Esophagus squamous epithelium (tissue), 5 donors: ENCODE measurements around the gene ADRM1. TPM values are rescaled to one million over a fixed set of nuclear protein-coding genes. Genes with fewer than 3 reads are reported as not detected.

ENCODE experiments used
- DNase-seq: peaks from one replicate; lab custom pipeline; 2025; lab: John Stamatoyannopoulos, UW
- H3K27ac ChIP-seq, 4 donors: fragments of 200-600 bp; sonication (generic); one replicate each; pipeline ENCODE4 v1.5.1; 2016 to 2019; ENCODE audit warnings: mild to moderate bottlenecking in 1 of 4
- H3K27me3 ChIP-seq, 4 donors: fragments of 200-600 bp; sonication (generic); 1 replicate in 3 of 4; 2 replicates in 1 of 4; pipeline versions ENCODE4 v1.5.1 to v1.6.0; 2017 to 2021; ENCODE audit warnings: antibody characterized with exemption in 1 of 4
- H3K36me3 ChIP-seq, 3 donors: fragments of 200-600 bp; sonication (generic); one replicate each; pipeline ENCODE4 v1.5.1; 2016 to 2019
- H3K4me1 ChIP-seq, 3 donors: fragments of 200-600 bp; sonication (generic); one replicate each; pipeline ENCODE4 v1.5.1; 2017 to 2019
- H3K4me3 ChIP-seq, 4 donors: fragments of 200-600 bp; sonication (generic); 1 replicate in 3 of 4; 2 replicates in 1 of 4; pipeline ENCODE4 v1.5.1; 2016 to 2019; ENCODE audit warnings: mild to moderate bottlenecking in 2 of 4, moderate library complexity in 1 of 4
- H3K9me3 ChIP-seq, 3 donors: fragments of 200-600 bp; sonication (generic); one replicate each; pipeline ENCODE4 v1.5.1; 2016 to 2019
- CTCF ChIP-seq, 6 experiments: fragments of 450-650 bp in 4 of 6; fragments of 200-600 bp in 2 of 6; sonication (generic) in 2 of 6; IDR thresholded peaks; one replicate each; pipeline ENCODE4 v1.5.1; 2016 to 2019; ENCODE audit warnings: antibody characterized with exemption in 6 of 6, mild to moderate bottlenecking in 4 of 6, moderate library complexity in 4 of 6
- POLR2A ChIP-seq, 4 donors: fragments of 450-650 bp; IDR thresholded peaks; one replicate each; pipeline ENCODE4 v1.6.1; 2017; ENCODE audit warnings: antibody characterized with exemption in 4 of 4, mild to moderate bottlenecking in 4 of 4, moderate library complexity in 3 of 4
- WGBS, 2 donors: methylation state at CpG; one replicate each; pipeline ENCODE4 v1.1.5; 2018; 5-methylcytosine and 5-hydroxymethylcytosine counted together
- intact Hi-C: fragments of 100-400 bp; cut with DNase I; formaldehyde crosslinking; loops from one replicate; pipeline ENCODE4 v1.15.0; 2022
- total RNA-seq, 4 donors: library from RNA; depleted of rRNA; stranded (reverse); fragments of >200 nt; gene quantifications; one replicate each; pipeline ENCODE4 v1.1.0, GENCODE V29; 2016
- donor health status: DM: yes; HTN: yes; CAD: no.

ADRM1 gene
- total RNA-seq, 4 donors from 2014 or later: 126 to 173 (median 133) TPM

GRCh38 chr20:62310757-62311121 is 7.9 kb downstream of the ADRM1 start:
- H3K27ac ChIP-seq: peak overlapping the region; percentile 10 to 42 (median 34)
- no peak overlapping the region for H3K4me3 ChIP-seq
- peaks cover 5 to 63% (median 32%) of the 10 kb centered on the region in 3 donors for H3K4me1 ChIP-seq
- no peaks in the 10 kb centered on the region for H3K9me3 ChIP-seq
- H3K36me3 ChIP-seq: peaks cover 67 to 100% (median 78%) of the 10 kb centered on the region in 3 donors
- DNase-seq: no peak
- intact Hi-C loops: no loop called here
- H3K27me3 ChIP-seq: no peaks in the 10 kb centered on the region
- WGBS, 2 donors: 37% methylated on average over 2 of the region's 25 CpGs; no CpG with 5 or more reads in 1 of the 2 donors
- TF ChIP-seq POLR2A (IDR thresholded peaks at IDR 0.05): no peak
- TF ChIP-seq CTCF (IDR thresholded peaks at IDR 0.05): no peak

- TF ChIP-seq POLR2A (IDR thresholded peaks at IDR 0.05) (no peak), CTCF (IDR thresholded peaks at IDR 0.05) (no peak)
- no peak for DNase-seq
- intact Hi-C loops: no loop called here
Observed at GRCh38 chr20:62311150-62311549, 8.4 kb downstream of the ADRM1 start.

DNA sequence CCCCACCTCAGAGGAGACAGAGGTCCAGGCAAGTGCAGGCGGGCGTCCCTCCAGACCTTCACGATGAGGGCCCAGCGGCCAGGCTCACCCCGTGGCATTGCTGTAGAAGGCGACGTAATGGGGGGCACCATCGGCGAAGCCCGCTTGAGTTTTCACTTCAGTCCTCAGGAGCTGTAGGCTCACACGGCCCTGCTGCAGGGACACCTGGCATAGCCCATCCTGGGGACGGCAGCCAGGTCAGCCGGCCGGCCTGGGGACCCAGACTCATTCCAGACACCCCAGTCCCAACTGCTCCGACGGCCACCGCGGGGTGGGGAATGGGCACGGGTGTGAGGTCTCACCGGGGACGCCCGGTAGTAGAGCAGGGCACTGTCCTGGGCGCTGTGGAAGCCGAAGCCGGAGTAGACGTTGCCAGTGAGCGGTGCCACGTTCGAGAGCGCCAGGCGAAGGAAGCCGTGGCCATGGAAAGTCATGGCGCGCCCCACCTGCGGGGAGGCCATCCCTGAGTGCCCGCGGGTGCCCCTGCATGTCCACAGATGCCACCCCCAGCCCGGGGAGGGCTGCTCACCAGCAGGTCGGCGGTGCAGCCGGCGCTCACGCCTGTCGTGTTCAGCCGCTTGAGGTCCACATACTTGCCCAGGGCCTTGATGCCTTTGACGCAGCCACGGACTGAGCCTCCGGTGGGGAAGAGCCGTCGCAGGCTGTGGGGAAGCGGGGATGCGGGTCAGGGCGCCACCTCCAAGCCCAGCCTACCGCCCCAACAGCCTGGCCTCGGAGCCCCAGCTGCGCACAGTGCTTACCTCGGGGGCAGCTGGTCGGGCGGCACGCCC is 9.2 kb downstream of the ADRM1 start:
- Histone ChIP-seq H3K27ac (no peak overlapping the region), H3K4me3 (no peak overlapping the region), H3K27me3 (no peaks in the 10 kb centered on the region), H3K4me1 (peaks cover 5 to 61% (median 26%) of the 10 kb centered on the region in 3 donors), H3K9me3 (no peaks in the 10 kb centered on the region), H3K36me3 (peaks cover 69 to 100% (median 79%) of the 10 kb centered on the region in 3 donors)
- intact Hi-C loops: no loop called here
- no peak for DNase-seq
- TF ChIP-seq POLR2A (IDR thresholded peaks at IDR 0.05) (no peak), CTCF (IDR thresholded peaks at IDR 0.05) (no peak)
- WGBS, 2 donors: 78 to 100% methylated on average over 4 to 5 of the region's 60 CpGs

More at GRCh38 chr20:62311150-62311549, 8.4 kb downstream of the ADRM1 start:
- WGBS, 2 donors: no CpG with 5 or more reads among the region's 18 CpGs
- Histone ChIP-seq H3K9me3 (no peaks in the 10 kb centered on the region), H3K27ac (peak overlapping the region in 2 of 4 donors; percentile 34 to 42), H3K4me3 (no peak overlapping the region), H3K27me3 (no peaks in the 10 kb centered on the region), H3K36me3 (peaks cover 67 to 100% (median 80%) of the 10 kb centered on the region in 3 donors), H3K4me1 (peaks cover 1 to 61% (median 28%) of the 10 kb centered on the region in 3 donors)

- WGBS, 2 donors: 75% methylated on average over 2 of the region's 16 CpGs; no CpG with 5 or more reads in 1 of the 2 donors
- no peak for DNase-seq
- Histone ChIP-seq H3K4me1 (peaks cover 10 to 61% (median 26%) of the 10 kb centered on the region in 3 donors), H3K9me3 (no peaks in the 10 kb centered on the region), H3K27me3 (no peaks in the 10 kb centered on the region), H3K36me3 (peaks cover 67 to 100% (median 73%) of the 10 kb centered on the region in 3 donors), H3K4me3 (no peak overlapping the region), H3K27ac (no peak overlapping the region)
- intact Hi-C loops: no loop called here
- no peak for TF ChIP-seq POLR2A (IDR thresholded peaks at IDR 0.05)
- no peak for TF ChIP-seq CTCF (IDR thresholded peaks at IDR 0.05)
Observed at GRCh38 chr20:62312662-62312977, 9.8 kb downstream of the ADRM1 start.

DNA sequence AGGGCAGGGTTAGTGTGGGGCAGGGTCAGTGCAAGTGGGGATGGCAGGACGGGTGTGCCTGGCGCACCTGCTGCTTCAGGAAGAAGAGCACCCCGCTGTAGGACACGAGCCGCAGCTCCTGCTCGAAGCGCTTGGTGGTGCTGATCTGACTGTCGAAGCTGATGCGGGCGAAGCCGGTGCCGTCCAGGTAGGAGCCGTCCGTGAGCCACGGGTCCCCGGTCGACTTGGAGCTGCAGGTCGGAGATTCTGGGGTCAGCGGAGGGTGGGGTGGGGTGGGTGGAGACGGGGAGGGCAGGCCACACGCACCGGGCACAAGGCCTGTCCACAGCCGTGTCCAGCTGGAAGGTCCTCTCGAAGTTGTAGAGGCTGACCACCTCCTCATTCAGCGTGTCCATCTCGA is 10.2 kb downstream of the ADRM1 start:
- Histone ChIP-seq H3K36me3 (peaks cover 63 to 97% (median 69%) of the 10 kb centered on the region in 3 donors), H3K27me3 (no peaks in the 10 kb centered on the region), H3K4me3 (no peak overlapping the region), H3K27ac (no peak overlapping the region), H3K9me3 (no peaks in the 10 kb centered on the region), H3K4me1 (peaks cover 11 to 59% (median 22%) of the 10 kb centered on the region in 3 donors)
- TF ChIP-seq POLR2A (IDR thresholded peaks at IDR 0.05) (no peak), CTCF (IDR thresholded peaks at IDR 0.05) (no peak)
- intact Hi-C loops: no loop called here
- no peak for DNase-seq
- WGBS, 2 donors: 70 to 89% methylated on average over 6 to 16 of the region's 26 CpGs
